Activated T-cell treated with anti-CD3 and anti-CD28 coated beads, Interleukin-2, amount 50 U/mL, for 72 hours (primary cell): ENCODE measurements around the gene EVI5. TPM values are rescaled to one million over a fixed set of nuclear protein-coding genes. Genes with fewer than 3 reads are reported as not detected.
"Not testable (repeated sequence)": the region's sequence is repeated elsewhere in the genome, so short reads cannot be mapped to it uniquely, and the experiment has no call there.

Experiments
- ATAC-seq, 2 donors: fragments of 150-1000 bp; cut with Tn5 transposase; replicated peaks in 1 of 2; 2 replicates each; pipeline ENCODE4 v1.10.0; 2021; ENCODE audit warnings: moderate library complexity in 2 of 2, mild to moderate bottlenecking in 1 of 2
- DNase-seq, 2 donors: peaks; one replicate each; pipeline ENCODE4 v3.0.0; 2021 to 2022; ENCODE audit warnings: mixed read lengths in 1 of 2
- H3K27ac Mint-ChIP-seq: one replicate; pipeline ENCODE4 v1.8.0; 2022; ENCODE audit warnings: mild to moderate bottlenecking, moderate library complexity, mixed read lengths
- H3K27me3 Mint-ChIP-seq: one replicate; pipeline ENCODE4 v1.8.0; 2022; ENCODE audit warnings: low read depth, mixed read lengths
- H3K36me3 Mint-ChIP-seq, 2 donors: one replicate each; pipeline ENCODE4 v1.8.0; 2022; ENCODE audit warnings: mixed read lengths in 2 of 2, mild to moderate bottlenecking in 1 of 2; ENCODE audit not compliant: insufficient read depth in 2 of 2
- H3K4me1 Mint-ChIP-seq: one replicate; pipeline ENCODE4 v1.8.0; 2022; ENCODE audit warnings: low read depth, mixed read lengths
- H3K4me3 Mint-ChIP-seq, 2 donors: one replicate each; pipeline ENCODE4 v1.8.0; 2022; ENCODE audit warnings: mild to moderate bottlenecking in 2 of 2, mixed read lengths in 2 of 2, moderate library complexity in 2 of 2
- H3K9me3 Mint-ChIP-seq, 2 donors: one replicate each; pipeline ENCODE4 v1.8.0; 2022; ENCODE audit warnings: mixed read lengths in 2 of 2
- total RNA-seq, 2 donors: library from RNA; stranded (reverse); gene quantifications; one replicate each; pipeline ENCODE4 v1.2.3, GENCODE V29; 2022

Gene EVI5
- total RNA-seq, 2 donors from 2014 or later = 30.8 to 40.1 TPM

- peaks cover 67% of the 10 kb centered on the region for H3K4me1 Mint-ChIP-seq
- H3K27ac Mint-ChIP-seq = peak overlapping the region; percentile 38
- H3K36me3 Mint-ChIP-seq = peaks cover 12 to 54% of the 10 kb centered on the region in 2 donors
- peak overlapping the region in 1 of 2 donors; percentile 16 for H3K4me3 Mint-ChIP-seq
- H3K9me3 Mint-ChIP-seq = no peaks in the 10 kb centered on the region
- no peak for DNase-seq
- no peak for ATAC-seq
- no peaks in the 10 kb centered on the region for H3K27me3 Mint-ChIP-seq
These were observed 221.3 kb downstream of the EVI5 start for GRCh38 chr1:92563457-92564216.

DNA sequence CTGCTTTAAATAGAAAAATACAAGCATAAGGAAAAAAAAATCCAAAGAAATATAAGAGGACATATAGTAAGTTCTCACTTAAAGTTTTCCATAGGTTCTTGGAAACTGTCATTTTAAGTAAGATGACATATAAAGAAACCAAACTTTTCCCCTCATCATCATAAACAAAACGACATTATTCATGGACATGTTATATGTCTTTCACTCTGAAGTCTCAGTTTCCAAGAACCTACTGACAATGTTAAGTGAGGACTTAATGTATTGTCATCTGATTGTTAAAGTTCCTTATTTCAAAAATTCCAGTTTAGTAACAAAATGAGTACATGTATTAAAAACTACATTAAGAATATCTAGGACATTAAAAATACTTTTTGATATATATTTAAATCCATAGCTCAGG, 228.6 kb downstream of the EVI5 start:
- H3K27ac Mint-ChIP-seq = peak overlapping the region; percentile 77
- peaks cover 72% of the 10 kb centered on the region for H3K4me1 Mint-ChIP-seq
- DNase-seq (no peak), ATAC-seq (peak in 1 of 2 donors; percentile 44)
- no peak overlapping the region for H3K4me3 Mint-ChIP-seq
- peaks cover 22 to 75% of the 10 kb centered on the region in 2 donors for H3K36me3 Mint-ChIP-seq
- no peaks in the 10 kb centered on the region for H3K27me3 Mint-ChIP-seq
- H3K9me3 Mint-ChIP-seq = peaks cover 0 to 3% of the 10 kb centered on the region in 2 donors

- no peak overlapping the region for H3K4me3 Mint-ChIP-seq
- no peak overlapping the region for H3K27ac Mint-ChIP-seq
- ATAC-seq (no peak), DNase-seq (no peak)
- H3K4me1 Mint-ChIP-seq = peaks cover 68% of the 10 kb centered on the region
- peaks cover 25 to 73% of the 10 kb centered on the region in 2 donors for H3K36me3 Mint-ChIP-seq
- peaks cover 3 to 5% of the 10 kb centered on the region in 2 donors for H3K9me3 Mint-ChIP-seq
- no peaks in the 10 kb centered on the region for H3K27me3 Mint-ChIP-seq
These were observed 230.7 kb downstream of the EVI5 start for GRCh38 chr1:92554216-92554615.

DNA sequence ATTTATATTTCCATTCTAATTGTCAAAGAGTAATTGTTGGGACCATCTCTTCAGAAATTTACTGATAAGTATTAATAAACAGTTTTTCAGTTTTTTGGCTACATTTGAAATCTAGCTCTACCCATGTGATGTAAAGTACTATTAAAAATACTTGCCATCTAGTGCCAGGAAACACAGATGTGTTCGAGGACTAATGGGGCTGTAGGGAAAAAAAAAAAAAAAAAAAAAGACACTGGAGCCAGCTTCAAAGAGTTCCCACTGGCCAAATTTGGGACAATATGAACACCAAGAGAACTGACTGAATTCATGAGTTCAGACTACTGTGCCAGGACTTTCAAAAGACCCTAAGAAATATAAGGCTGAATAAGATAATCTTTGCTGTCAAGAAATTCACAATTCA, 233.0 kb downstream of the EVI5 start:
- Mint-ChIP-seq H3K27me3 (no peaks in the 10 kb centered on the region), H3K9me3 (peaks cover 0 to 6% of the 10 kb centered on the region in 2 donors), H3K4me1 (peaks cover 58% of the 10 kb centered on the region), H3K36me3 (peaks cover 24 to 74% of the 10 kb centered on the region in 2 donors), H3K27ac (no peak overlapping the region), H3K4me3 (no peak overlapping the region)
- no peak for DNase-seq
- ATAC-seq = no peak

DNA sequence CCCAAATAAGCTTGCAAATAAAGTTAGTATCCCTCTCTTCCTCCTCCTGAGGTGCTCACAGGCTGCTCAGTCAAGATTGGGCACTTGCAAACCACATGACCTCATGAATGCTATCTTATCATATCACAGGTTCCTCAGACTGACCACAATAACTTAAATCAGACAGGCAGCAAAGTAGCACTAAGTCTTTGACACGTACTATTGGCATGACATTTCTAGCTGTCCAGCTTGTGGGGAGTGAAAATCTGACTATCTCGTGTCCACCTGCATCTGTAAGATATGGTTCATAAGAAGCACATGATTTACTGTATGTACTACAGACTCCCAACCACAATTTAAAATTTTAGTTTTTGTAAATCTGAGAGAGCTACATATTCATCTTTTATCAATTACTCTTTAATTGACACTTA, 240.1 kb downstream of the EVI5 start:
- Mint-ChIP-seq H3K4me1 (peaks cover 81% of the 10 kb centered on the region), H3K36me3 (peaks cover 30 to 66% of the 10 kb centered on the region in 2 donors), H3K9me3 (peaks cover 0 to 3% of the 10 kb centered on the region in 2 donors), H3K27ac (no peak overlapping the region), H3K4me3 (peak overlapping the region; percentile 19 to 30), H3K27me3 (no peaks in the 10 kb centered on the region)
- ATAC-seq = peak; percentile 64 to 65
- no peak for DNase-seq

DNA sequence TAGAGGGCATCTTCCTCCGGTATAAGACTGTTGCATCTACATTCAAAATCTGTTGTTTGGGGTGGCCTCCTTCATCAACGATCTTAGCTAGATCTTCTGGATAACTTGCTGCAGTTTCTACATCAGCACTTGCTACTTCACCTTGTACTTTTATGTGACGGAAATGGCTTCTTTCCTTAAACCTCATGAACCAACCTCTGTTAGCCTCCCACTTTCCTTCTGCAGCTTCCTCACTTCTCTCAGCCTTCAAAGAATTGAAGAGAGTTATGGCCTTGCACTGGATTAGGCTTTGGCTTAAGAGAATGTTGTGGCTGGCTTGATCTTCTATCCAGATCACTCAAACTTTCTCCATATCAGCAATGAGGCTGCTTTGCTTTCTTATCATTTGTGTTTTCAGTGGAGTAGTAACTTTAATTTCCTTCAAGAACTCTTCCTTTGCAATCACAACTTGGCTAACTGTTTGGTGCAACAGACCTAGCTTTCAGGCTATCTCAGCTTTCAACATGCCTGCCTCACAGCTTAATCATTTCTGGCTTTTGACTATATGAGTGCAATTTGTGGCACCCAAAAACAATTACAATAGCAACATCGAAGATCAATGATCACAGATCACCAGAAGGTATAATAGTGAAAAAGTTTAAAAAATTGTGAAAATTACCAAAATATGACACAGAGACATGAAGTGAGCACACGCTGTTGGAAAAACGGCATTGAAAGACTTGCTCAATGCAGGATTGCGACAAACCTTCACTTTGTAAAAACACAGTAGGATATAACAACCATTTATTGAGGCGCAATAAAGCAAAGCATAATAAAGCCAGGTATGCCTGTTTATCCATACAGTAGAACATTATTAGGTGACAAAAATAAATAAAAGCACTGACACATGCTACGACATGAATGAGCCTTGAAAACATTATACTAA, 241.5 kb downstream of the EVI5 start:
- no peak for ATAC-seq
- no peaks in the 10 kb centered on the region for H3K27me3 Mint-ChIP-seq
- H3K4me1 Mint-ChIP-seq = peaks cover 90% of the 10 kb centered on the region
- H3K27ac Mint-ChIP-seq = peak overlapping the region; percentile 14
- DNase-seq = no peak
- peak overlapping the region; percentile 10 to 61 for H3K4me3 Mint-ChIP-seq
- peaks cover 27 to 59% of the 10 kb centered on the region in 2 donors for H3K36me3 Mint-ChIP-seq
- H3K9me3 Mint-ChIP-seq = no peaks in the 10 kb centered on the region

GRCh38 chr1:92538413-92539061, 246.4 kb downstream of the EVI5 start:
- peaks cover 97% of the 10 kb centered on the region for H3K4me1 Mint-ChIP-seq
- peak overlapping the region; percentile 68 to 77 for H3K4me3 Mint-ChIP-seq
- peak overlapping the region; percentile 99 for H3K27ac Mint-ChIP-seq
- ATAC-seq (peak; percentile 68 to 72), DNase-seq (peak; percentile 55 to 61)
- peaks cover 0 to 2% of the 10 kb centered on the region in 2 donors for H3K9me3 Mint-ChIP-seq
- no peaks in the 10 kb centered on the region for H3K27me3 Mint-ChIP-seq
- H3K36me3 Mint-ChIP-seq = peaks cover 22 to 46% of the 10 kb centered on the region in 2 donors

DNA sequence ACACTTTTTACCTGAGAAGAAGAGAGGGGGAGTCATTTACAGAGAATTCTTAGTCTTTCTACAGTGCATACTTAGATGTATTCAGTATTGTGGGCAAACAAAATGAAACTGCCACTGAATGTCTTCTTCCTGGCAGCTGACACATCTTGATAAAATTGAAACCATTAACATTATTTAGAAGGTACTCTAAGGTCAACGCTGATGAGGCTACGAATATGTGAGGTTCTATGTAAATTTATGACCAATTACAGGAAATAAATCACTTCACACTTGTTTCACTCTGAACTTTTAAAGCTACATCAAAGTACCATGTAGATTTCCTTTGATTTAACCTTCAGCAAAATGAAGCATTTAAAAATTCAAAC, 246.9 kb downstream of the EVI5 start:
- ATAC-seq (peak; percentile 71 to 73), DNase-seq (peak; percentile 29 to 30)
- H3K36me3 Mint-ChIP-seq = peaks cover 16 to 46% of the 10 kb centered on the region in 2 donors
- peaks cover 0 to 2% of the 10 kb centered on the region in 2 donors for H3K9me3 Mint-ChIP-seq
- peaks cover 97% of the 10 kb centered on the region for H3K4me1 Mint-ChIP-seq
- H3K4me3 Mint-ChIP-seq = peak overlapping the region; percentile 68 to 77
- H3K27ac Mint-ChIP-seq = peak overlapping the region; percentile 99
- H3K27me3 Mint-ChIP-seq = no peaks in the 10 kb centered on the region

DNA sequence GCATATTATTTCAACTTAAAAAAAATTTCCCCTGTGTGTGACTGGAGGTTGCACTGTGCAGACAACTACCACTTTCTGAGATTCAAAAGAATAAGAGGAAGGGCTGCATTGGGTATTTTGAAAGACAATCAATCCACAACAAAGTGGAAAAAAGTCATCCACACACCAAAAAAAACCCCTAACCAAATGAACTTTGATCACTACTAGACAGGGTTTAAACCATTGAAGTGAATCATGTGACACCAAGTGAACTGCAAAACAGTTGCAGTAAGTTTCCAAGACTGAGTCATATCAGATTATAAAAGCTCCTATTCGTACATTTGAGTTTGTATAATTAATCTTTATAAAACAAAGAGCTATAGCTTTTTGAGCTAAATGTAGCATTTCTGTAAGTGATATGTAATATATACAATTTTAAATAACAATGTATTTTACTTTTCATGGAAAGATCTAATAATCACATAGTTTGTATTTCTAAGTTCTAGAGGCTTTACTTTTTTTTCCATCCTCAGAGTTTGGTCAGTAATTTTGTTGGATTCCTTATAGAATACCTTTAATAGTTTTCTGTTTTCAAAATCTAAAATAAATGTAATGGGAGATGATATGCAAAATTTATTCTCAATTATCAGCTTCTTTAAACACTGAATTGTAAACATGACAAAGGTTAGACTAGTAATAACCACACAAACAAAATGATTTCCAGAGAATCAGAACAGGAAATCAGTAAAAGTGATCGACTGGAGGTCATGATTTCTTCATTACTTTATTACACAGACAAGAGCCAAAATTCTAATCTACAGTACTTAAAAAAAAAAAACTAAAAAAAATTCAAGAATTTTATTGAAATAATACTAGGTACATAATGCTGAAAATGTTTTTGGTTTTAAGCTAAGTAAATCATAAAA, 247.7 kb downstream of the EVI5 start:
- ATAC-seq = peak; percentile 59 to 60
- Mint-ChIP-seq H3K4me1 (peaks cover 97% of the 10 kb centered on the region), H3K9me3 (peaks cover 0 to 2% of the 10 kb centered on the region in 2 donors), H3K27ac (peak overlapping the region; percentile 98), H3K36me3 (peaks cover 18 to 48% of the 10 kb centered on the region in 2 donors), H3K4me3 (peak overlapping the region; percentile 73 to 77), H3K27me3 (no peaks in the 10 kb centered on the region)
- peak; percentile 31 to 45 for DNase-seq

DNA sequence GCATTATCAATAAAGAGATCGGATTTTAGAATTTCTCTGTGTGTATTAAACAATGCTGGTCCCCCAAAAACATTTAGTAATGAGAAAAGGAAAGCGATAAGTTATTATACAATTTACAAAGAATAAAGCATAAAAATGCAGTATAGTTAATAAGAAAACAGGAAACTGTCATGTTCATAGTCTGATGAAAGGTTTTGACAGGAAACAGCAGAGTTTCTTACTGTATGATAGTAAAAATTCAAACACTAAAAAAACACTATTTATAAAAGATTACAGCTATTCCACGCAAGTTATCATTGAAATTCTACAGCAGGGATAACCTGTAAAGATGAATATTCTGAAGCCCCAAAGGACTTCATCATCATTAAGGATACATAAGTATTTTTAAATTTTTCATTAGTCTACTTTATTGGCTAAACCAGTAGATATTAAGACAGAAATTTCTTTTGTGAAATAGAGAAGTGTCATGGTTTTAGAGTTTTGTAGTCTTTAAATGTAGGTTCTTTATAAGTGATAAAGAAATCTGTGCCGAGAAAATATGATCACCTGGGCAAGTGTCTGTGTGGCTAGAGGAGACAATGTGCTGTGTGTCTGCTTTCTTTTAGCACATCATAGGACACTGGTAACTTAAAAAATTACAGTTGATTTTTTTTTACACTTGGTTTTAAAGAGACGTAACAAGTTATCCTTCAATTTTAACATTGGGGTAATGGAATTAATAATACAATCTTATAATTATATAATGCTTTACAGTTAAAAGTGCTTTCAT, 248.5 kb downstream of the EVI5 start:
- ATAC-seq = peak in 1 of 2 donors; percentile 10
- Mint-ChIP-seq H3K36me3 (peaks cover 20 to 51% of the 10 kb centered on the region in 2 donors), H3K27ac (peak overlapping the region; percentile 80), H3K9me3 (peaks cover 0 to 2% of the 10 kb centered on the region in 2 donors), H3K27me3 (no peaks in the 10 kb centered on the region), H3K4me1 (peaks cover 98% of the 10 kb centered on the region), H3K4me3 (peak overlapping the region; percentile 59 to 73)
- DNase-seq = no peak

DNA sequence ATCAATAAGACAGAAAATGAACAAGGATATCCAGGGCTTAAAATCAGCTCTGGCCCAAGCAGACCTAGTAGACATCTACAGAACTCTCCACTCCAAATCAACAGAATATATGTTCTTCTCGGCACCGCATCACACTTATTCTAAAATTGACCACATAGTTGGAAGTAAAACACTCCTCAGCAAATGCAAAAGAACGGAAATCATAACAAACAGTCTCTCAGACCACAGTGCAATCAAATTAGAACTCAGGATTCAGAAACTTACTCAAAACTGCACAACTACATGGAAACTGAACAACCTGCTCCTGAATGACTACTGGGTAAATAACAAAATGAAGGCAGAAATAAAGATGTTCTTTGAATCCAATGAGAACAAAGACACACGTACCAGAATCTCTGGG, 252.5 kb downstream of the EVI5 start:
- peak overlapping the region; percentile 86 to 97 for H3K4me3 Mint-ChIP-seq
- not testable (repeated sequence) for ATAC-seq

More for the DNA sequence above, 252.5 kb downstream of the EVI5 start:
- Mint-ChIP-seq H3K27ac (peak overlapping the region; percentile 100), H3K36me3 (peaks cover 27 to 72% of the 10 kb centered on the region in 2 donors), H3K4me1 (peaks cover 76% of the 10 kb centered on the region)
- DNase-seq = peak in 1 of 2 donors; percentile 21
- not testable (repeated sequence) for H3K27me3 Mint-ChIP-seq, H3K9me3 Mint-ChIP-seq
